DOHH2 (cell line): Measurements from ENCODE around the gene MR1.

Source experiments
- H3F3A ChIP-seq: fragments of 200-600 bp; sonication (generic), shearing (Covaris generic); 2 replicates; pipeline ENCODE4 v1.6.0; 2016; ENCODE audit warnings: antibody characterized with exemption, mild to moderate bottlenecking; ENCODE audit not compliant: control insufficient read depth, insufficient read depth
- H3K27ac ChIP-seq: fragments of 200-600 bp; sonication (generic); 2 replicates; pipeline ENCODE4 v1.5.1; 2014; ENCODE audit warnings: low read depth, mild to moderate bottlenecking, low read length, moderate library complexity
- H3K27me3 ChIP-seq: fragments of 200-600 bp; sonication (generic); 2 replicates; pipeline ENCODE4 v1.6.1; 2014; ENCODE audit warnings: mild to moderate bottlenecking, low read length, mixed read lengths; ENCODE audit not compliant: control insufficient read depth
- H3K36me3 ChIP-seq: fragments of 200-600 bp; sonication (generic); 2 replicates; pipeline ENCODE4 v1.6.1; 2014; ENCODE audit warnings: mild to moderate bottlenecking, low read length, moderate library complexity, mixed read lengths; ENCODE audit not compliant: control insufficient read depth
- H3K4me1 ChIP-seq: fragments of 200-600 bp; sonication (generic); 2 replicates; pipeline ENCODE4 v1.6.1; 2014; ENCODE audit warnings: mild to moderate bottlenecking, low read length, mixed read lengths; ENCODE audit not compliant: control insufficient read depth
- H3K4me2 ChIP-seq: fragments of 200-600 bp; sonication (generic); 2 replicates; pipeline ENCODE4 v1.6.0; 2014; ENCODE audit warnings: mild to moderate bottlenecking, low read length, moderate library complexity
- H3K4me3 ChIP-seq: fragments of 200-600 bp; sonication (generic); 2 replicates; pipeline ENCODE4 v1.5.1; 2014; ENCODE audit warnings: mild to moderate bottlenecking, low read length, mixed read lengths
- H3K79me2 ChIP-seq: fragments of 200-600 bp; sonication (generic); 2 replicates; pipeline ENCODE4 v1.6.1; 2014; ENCODE audit warnings: mild to moderate bottlenecking, low read length, mixed read lengths; ENCODE audit not compliant: control insufficient read depth
- H3K9me2 ChIP-seq: fragments of 200-600 bp; sonication (generic); replicated peaks from 2 replicates; pipeline ENCODE4 v1.6.1; 2014; ENCODE audit warnings: mild to moderate bottlenecking, low read length, mixed read lengths; ENCODE audit not compliant: control insufficient read depth
- H3K9me3 ChIP-seq: fragments of 200-600 bp; sonication (generic); 2 replicates; pipeline ENCODE4 v1.6.1; 2014; ENCODE audit warnings: antibody characterized with exemption, low read length, mixed read lengths; ENCODE audit not compliant: control insufficient read depth, insufficient read depth
- H4K20me1 ChIP-seq: fragments of 200-600 bp; sonication (generic); 2 replicates; pipeline ENCODE4 v1.6.0; 2014; ENCODE audit warnings: low read depth, mild to moderate bottlenecking, antibody characterized with exemption, low read length, moderate library complexity; ENCODE audit not compliant: control insufficient read depth, insufficient read depth
- EZH2phosphoT487 ChIP-seq: fragments of 200-600 bp; sonication (generic); IDR thresholded peaks from 2 replicates; pipeline ENCODE4 v1.6.1; 2017; ENCODE audit warnings: borderline replicate concordance, mild to moderate bottlenecking, antibody characterized with exemption, low read length, moderate library complexity, mixed read lengths
- TF ChIP-seq, protein P1 (sequence below): fragments of 200-600 bp; sonication (generic); IDR thresholded peaks from one replicate; pipeline ENCODE4 v1.5.1; 2014; ENCODE audit warnings: antibody characterized with exemption, mild to moderate bottlenecking, low read depth, low read length; ENCODE audit not compliant: poor library complexity, severe bottlenecking

The MR1 gene

DNA sequence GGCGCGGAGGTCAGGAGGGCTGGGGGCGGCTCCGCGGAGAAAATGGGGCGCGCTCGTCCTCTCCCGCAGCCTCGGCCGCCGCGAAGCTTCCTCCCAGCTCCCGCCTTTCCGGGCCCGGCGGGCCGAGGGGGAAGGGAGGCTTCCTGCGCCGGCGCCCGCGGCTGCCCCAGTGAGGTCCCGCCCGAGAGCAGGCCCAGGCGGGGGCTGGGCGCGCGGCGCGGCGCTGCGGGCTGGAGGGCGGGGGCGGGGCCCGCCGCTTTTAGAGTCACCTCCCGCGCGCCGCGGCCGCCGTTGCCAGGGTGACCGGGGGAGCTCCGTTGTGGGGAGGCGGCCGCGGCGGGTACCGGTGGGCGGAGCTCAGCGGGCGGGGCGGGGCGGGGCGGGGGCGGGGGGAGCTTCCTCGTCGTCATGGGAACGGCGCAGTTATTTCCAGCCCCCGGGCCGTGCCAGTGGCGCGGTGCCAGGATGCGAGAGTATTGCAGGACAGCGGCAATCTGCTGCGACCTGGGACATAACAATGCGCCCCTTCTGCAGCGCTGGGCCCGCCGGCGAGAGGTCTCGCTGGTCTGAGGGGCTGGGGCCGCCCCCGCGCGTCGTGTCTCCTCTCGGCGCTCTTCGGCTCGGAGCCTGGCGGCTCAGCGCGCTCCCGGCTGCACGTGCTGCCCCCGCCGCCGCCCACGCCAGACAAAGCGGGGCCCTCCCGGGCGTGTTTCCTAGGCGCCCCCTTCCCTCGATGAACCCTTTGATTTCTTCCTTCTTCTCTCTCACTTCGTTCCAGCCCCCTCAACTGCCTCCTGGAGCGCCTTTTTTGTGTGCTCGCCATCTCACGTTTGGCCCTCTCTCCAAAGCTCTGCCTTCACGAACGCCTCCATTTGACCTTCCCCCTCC lies 71.6 kb downstream of the MR1 start:
- H3K27ac ChIP-seq: peak overlapping the region; percentile 11; the same call in 1 of the 2 replicates
- no peaks in the 10 kb centered on the region for H3K36me3 ChIP-seq
- H3F3A ChIP-seq: no peaks in the 10 kb centered on the region
- no peaks in the 10 kb centered on the region for H3K79me2 ChIP-seq
- peaks cover 28% of the 10 kb centered on the region for H3K4me1 ChIP-seq
- no peaks in the 10 kb centered on the region for H3K9me2 ChIP-seq
- peak; percentile 31; the same call in 1 of the 2 replicates for TF ChIP-seq EZH2phosphoT487
- TF ChIP-seq, protein P1, sequence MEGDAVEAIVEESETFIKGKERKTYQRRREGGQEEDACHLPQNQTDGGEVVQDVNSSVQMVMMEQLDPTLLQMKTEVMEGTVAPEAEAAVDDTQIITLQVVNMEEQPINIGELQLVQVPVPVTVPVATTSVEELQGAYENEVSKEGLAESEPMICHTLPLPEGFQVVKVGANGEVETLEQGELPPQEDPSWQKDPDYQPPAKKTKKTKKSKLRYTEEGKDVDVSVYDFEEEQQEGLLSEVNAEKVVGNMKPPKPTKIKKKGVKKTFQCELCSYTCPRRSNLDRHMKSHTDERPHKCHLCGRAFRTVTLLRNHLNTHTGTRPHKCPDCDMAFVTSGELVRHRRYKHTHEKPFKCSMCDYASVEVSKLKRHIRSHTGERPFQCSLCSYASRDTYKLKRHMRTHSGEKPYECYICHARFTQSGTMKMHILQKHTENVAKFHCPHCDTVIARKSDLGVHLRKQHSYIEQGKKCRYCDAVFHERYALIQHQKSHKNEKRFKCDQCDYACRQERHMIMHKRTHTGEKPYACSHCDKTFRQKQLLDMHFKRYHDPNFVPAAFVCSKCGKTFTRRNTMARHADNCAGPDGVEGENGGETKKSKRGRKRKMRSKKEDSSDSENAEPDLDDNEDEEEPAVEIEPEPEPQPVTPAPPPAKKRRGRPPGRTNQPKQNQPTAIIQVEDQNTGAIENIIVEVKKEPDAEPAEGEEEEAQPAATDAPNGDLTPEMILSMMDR: no peak
- H3K27me3 ChIP-seq: peaks cover 49% of the 10 kb centered on the region
- no peaks in the 10 kb centered on the region for H3K9me3 ChIP-seq
- H3K4me2 ChIP-seq: peak overlapping the region; percentile 97
- peak overlapping the region; percentile 78 for H3K4me3 ChIP-seq
- no peaks in the 10 kb centered on the region for H4K20me1 ChIP-seq

DNA sequence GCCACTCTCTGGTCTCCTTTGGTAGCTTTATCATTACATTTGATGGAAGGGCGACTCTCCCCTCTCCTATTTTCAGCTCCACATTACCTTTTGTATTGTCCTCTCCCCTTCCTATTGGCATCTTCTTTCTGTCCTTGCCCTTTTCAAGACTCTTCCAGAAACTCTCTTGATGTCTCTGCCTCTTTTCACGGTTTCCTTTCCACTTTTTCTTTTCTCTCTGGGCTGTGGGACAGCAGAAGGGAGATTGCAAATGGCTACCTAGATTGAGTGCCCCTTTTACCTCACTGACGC lies 72.2 kb downstream of the MR1 start:
- H3K4me3 ChIP-seq: peak overlapping the region; percentile 70
- H3K27ac ChIP-seq: no peak overlapping the region
- no peaks in the 10 kb centered on the region for H3K9me3 ChIP-seq
- H3K4me1 ChIP-seq: peaks cover 27% of the 10 kb centered on the region
- no peaks in the 10 kb centered on the region for H3K79me2 ChIP-seq
- H3K36me3 ChIP-seq: no peaks in the 10 kb centered on the region
- H3K27me3 ChIP-seq: peaks cover 55% of the 10 kb centered on the region
- H4K20me1 ChIP-seq: no peaks in the 10 kb centered on the region
- no peaks in the 10 kb centered on the region for H3K9me2 ChIP-seq
- H3F3A ChIP-seq: no peaks in the 10 kb centered on the region
- TF ChIP-seq, protein P1: no peak
- no peak for TF ChIP-seq EZH2phosphoT487
- peak overlapping the region; percentile 76 for H3K4me2 ChIP-seq

DNA sequence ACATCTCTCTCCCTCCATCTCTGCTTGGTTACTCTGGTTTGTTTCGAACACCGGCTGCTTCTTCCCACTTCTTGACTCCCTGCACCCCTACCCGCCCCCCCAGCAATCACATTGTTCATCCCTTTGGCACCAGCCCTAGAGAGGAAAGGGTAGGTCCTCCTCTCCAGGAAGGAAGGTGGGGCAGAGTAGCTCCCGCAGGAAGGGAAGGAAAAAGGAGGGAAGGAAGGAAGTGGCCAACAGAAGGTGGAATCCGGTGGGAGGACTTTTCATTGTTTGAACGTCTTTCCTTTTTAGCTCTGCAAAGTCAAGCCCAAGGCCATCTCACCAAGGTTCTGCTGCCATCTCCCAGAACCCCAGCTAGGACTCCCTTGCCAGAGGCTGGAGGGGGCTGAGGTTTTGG lies 72.7 kb downstream of the MR1 start:
- Histone ChIP-seq H3K9me3 (no peaks in the 10 kb centered on the region), H3K79me2 (no peaks in the 10 kb centered on the region), H3K27me3 (peaks cover 58% of the 10 kb centered on the region), H3K27ac (no peak overlapping the region), H3K36me3 (no peaks in the 10 kb centered on the region), H3F3A (no peaks in the 10 kb centered on the region), H3K4me3 (no peak overlapping the region), H3K4me1 (peaks cover 27% of the 10 kb centered on the region), H3K4me2 (no peak overlapping the region), H4K20me1 (no peaks in the 10 kb centered on the region), H3K9me2 (no peaks in the 10 kb centered on the region)
- TF ChIP-seq, protein P1: no peak
- no peak for TF ChIP-seq EZH2phosphoT487
